Activated gamma-delta T cell treated with anti-CD3 and anti-CD28 coated beads, Interleukin-2, amount 50 U/mL, for 16 hours (primary cell): Measurements from ENCODE around the gene MBD3L3.
"Not testable (repeated sequence)": the region's sequence is repeated elsewhere in the genome, so short reads cannot be mapped to it uniquely, and the experiment has no call there.

Source experiments
- DNase-seq: peaks from one replicate; pipeline ENCODE4 v3.0.0-alpha.2; 2020; ENCODE audit warnings: low read depth

Gene MBD3L3

DNA sequence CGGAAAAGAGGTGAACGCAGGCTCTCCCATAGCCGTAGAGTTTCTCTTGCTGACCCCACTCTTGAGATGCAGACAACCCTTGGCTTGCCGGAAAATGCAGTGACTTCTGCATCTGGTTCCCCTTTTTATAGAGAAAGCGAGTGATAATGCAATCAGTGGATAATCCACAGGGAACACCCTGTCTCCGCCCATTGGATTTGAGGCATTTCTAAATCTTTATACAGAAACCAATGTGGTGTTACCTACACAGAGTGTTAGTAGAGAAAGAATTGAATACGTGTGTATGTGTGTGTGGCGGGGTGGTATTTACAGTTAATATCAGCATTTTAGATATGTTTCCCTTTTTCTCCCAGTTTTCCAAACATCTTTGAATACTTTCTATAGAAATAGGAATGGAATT lies at the start of gene MBD3L3:
Gene MBD3L3, minus strand, starts transcription at position 101 of the 400 bp plus-strand sequence. Its CDS starts 71 bp downstream, at position 30.
- DNase-seq: not testable (repeated sequence)

GRCh38 chr19:7106711-7107657 lies 48.5 kb upstream of the MBD3L3 start:
- no peak for DNase-seq

DNA sequence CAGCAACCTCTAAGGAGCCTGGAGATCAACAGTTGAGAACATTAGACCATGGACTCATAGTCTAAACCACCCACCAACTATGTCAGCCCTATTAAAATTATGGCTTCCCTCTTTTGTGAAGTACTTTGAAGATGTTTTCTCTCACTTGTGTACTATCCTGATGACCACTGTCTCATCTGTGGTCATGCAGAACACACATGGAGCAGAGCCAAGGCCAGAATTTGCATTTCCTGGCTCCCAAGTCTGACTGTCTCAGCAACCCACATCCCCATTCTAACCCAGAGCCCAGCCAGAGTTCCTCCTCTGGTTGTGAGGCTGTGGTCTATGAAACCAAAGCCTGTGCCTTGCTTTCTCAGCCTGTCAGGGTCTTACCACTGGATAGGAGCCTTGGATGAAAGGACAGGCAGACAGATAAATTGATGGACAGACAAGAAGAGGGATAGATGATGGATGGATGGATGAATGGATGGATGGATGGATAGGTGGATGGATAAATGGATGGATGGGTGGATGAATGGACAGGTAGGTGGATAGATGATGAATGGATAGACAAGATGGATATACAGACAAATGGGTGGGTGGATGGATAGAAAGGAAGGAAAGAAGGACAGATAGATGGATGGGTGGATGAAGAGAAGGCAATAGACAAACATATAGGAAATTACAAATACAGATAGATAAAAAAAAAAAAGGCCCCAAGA lies 46.4 kb upstream of the MBD3L3 start:
- no peak for DNase-seq

GRCh38 chr19:7101498-7102253 lies 43.2 kb upstream of the MBD3L3 start:
- no peak for DNase-seq

- DNase-seq: no peak
These were observed 41.1 kb upstream of the MBD3L3 start for GRCh38 chr19:7099597-7099921.

- peak; percentile 77 for DNase-seq
These were observed 40.5 kb upstream of the MBD3L3 start for GRCh38 chr19:7098701-7099596.

DNA sequence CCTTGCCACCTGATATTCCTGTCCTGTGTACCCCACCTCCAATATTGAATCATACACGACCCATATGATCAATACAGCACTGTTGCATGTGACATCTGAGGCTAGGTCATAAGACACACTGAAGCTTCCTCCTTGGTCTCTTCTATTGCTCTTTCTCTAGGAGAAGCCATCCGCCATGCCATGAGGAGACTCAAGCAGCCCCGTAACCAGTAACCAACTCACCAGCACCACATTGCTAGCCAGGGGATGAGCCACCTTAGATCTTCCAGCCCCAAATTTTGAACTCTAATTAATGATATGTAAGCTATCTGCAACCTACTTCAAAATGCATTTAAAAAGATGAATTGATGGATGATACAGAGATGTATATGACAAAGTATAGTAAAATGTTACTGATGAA lies 39.6 kb upstream of the MBD3L3 start:
- DNase-seq: no peak

- DNase-seq: no peak
These were observed 30.5 kb upstream of the MBD3L3 start for GRCh38 chr19:7088999-7089398.

DNA sequence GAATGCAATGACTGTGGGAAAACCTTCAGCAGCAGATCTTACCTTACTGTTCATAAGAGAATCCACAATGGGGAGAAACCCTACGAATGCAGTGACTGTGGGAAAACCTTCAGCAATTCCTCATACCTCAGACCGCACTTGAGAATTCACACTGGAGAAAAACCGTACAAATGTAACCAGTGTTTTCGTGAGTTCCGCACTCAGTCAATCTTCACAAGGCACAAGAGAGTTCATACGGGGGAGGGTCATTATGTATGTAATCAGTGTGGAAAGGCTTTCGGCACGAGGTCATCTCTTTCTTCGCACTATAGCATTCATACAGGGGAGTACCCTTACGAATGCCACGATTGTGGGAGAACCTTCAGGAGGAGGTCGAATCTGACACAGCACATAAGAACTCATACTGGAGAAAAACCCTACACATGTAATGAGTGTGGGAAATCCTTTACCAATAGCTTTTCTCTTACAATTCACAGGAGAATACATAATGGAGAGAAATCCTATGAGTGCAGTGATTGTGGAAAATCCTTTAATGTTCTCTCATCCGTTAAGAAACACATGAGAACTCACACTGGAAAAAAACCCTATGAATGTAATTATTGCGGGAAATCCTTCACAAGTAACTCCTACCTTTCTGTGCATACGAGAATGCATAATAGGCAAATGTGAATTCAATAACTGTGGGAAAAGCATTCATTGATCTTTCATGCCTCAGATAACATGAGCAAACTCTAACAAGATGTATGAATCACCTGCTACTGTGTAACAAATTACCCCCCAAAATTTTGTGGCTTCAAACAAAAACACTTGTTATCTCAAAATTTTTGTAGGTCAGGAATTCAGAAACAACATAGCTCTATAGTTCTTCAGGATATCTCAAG lies 24.8 kb upstream of the MBD3L3 start:
- DNase-seq: no peak

DNA sequence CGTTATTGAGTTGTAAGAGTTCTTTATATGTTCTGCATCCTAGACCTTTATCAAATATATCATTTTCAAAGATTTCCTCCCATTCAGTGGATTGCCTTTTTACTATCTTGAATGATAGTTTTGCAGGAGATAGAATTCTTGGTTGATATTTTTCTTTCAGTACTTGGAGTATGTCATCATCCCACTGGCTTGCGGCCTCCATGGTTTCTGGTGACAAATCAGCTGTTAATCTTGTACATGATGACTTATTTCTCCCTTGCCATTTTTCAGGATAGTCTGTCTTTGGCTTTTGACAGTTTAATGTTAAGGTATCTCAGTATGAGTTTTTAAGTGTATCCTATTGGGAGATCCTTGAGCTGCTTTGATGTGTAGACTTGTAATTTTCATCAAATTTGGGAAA lies 19.5 kb upstream of the MBD3L3 start:
- DNase-seq: no peak

GRCh38 chr19:7076151-7076550 lies 17.7 kb upstream of the MBD3L3 start:
- DNase-seq: no peak

- DNase-seq: no peak
These were observed 16.3 kb upstream of the MBD3L3 start for GRCh38 chr19:7074705-7075282.

DNA sequence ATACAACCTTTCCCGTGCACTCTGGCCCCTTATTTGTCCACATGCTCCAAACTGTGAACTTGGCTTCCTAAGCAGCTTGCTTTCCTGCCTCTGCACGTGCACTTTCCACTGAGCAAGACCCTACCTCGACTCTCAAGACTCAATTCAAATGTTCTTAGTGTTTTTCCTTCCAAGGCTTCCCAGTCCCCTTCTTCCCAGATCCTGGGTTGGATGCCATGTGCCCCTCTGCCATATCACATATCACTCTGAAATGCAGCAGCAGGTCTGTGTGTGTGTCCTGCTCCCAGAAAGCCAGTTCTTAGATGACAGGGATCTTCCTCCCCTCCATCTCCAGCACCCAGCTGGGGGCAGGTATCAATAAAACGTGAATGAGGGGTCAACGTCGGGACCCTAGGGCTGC lies 14.1 kb upstream of the MBD3L3 start:
- no peak for DNase-seq

- no peak for DNase-seq
These were observed 11.4 kb upstream of the MBD3L3 start for GRCh38 chr19:7069904-7070226.

DNA sequence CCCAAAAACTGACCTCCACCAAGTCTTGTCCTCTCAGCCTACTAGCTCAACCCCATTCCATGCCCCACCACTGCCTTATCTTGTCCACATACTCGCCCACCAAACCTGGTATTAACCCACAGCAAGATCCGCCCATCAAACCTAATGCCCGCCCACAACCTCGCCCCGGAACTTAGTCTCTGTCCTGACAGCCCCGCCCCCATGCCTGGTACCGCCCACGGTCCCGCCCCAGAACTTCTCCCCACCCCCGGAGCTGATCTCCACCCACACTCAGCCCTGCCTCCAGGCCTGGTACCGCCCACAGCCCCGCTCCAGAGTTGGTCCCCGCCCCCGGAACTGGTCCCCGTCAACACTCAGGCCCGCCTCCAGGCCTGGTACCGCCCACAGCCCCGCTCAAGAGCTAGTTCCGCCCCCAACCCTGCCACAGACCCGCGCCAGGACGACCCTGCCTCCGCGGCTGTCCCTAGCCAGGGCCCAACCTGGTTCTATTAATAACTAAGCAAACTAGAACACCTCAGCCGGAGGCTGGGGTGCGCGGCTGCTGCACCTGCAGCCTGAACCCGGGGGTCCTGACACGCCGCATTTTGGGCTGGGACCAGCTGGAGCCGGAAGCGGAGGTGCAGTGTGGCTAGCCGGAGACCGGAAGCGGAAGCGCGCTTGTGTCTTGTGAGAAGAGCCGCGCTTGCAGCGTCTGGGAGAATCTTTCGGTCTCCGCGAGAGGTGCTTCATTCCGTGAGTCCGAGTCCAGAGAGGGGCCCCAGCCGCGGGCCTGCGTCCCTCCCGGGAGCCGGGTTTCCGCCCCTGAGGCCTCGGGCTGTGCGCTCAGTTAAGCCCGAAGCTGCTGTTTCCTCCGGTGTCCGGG lies 10.8 kb upstream of the MBD3L3 start, which contains the start of gene ZNF557:
Gene ZNF557, plus strand, starts transcription at position 662 of the 862 bp plus-strand sequence. CDS start 5,372 bp downstream, outside the sequence.
- peak; percentile 96 for DNase-seq

DNA sequence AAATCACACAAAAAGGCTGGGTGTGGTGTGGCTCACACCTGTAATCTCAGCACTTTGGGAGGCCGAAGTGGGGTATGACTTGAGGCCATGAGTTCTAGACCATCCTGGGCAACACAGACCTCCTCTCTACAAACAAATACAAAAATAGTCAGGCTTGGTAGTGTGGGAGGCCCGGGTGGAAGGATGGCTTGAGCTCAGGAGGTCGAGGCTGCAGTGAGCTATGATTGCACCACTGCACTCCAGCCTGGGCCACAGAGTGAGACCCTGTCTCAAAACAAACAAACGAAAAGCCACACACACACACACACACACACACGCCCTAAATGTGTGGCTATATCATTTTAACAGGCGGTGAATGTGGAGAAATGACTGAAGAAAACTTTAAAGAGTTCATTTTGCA lies 10.1 kb upstream of the MBD3L3 start:
- DNase-seq: no peak

DNA sequence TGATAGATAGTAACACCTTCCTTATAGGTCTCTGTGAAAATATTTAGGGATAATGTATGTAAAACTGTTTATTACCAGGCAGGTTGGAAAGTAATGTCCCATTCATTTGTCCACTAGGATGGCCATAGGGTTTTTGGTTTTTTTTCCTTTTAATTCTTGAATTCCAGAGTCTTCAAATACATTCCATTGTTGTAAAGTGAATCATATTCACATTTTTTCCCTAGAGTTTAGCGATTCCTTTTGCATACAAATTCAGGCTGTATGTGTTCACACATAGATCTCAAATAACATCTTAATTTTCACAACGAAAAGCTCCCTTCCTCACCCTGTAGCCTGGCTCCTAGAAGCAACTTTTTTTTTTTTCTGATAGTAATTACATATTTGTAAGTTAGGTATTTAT lies 9.2 kb upstream of the MBD3L3 start:
- no peak for DNase-seq

DNA sequence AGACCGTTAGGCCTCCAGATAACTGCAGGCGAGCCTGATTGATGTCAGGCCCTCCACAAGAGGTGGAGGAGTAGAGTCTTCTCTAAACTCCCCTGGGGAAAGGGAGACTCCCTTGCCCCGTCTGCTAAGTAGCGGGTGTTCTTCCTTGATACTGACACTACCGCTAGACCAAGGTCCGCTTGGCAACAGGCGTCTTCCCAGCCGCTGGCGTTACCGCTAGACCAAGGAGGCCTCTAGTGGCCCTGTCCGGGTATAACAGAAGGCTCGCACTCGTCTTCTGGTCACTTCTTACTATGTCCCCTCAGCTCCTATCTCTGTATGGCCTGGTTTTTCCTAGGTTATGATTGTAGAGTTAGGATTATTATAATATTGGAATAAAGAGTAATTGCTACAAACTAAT lies 8.6 kb upstream of the MBD3L3 start:
- not testable (repeated sequence) for DNase-seq

DNA sequence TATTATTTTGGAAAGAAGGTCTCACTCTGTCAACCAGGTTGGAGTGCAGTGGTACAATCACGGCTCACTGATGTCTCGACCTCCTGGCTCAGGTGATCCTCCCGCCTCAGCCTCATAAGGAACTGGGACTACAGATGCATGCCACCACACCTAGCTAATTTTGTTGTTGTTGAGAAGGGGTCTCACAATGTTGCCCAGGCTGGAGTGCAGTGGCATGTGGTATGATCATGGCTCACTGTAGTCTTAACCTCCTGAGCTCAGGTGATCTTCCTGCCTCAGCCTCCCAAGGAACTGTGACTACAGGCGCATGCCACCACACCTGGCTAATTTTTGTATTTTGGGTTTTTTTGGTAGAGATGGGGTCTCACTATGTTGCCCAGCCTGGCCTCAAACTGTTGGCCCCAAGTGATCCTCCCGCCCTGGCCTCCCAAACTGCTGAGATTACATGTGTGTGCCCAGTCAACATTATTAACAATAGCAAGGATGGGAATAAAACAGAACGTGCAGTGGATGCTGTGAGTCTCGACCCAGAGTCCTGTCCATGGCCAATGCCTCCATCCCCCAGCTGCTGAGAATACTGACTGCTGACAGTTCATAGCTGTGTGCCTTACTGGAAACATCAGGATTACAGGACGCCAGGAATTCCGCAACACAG lies 5.4 kb upstream of the MBD3L3 start:
- DNase-seq: no peak
